ENCODE measurements around the gene FMNL2. TPM values are rescaled to one million over a fixed set of nuclear protein-coding genes. Genes with fewer than 3 reads are reported as not detected.

The FMNL2 gene
- total RNA-seq, 1 experiment from 2014 or later = 46.5 TPM

DNA sequence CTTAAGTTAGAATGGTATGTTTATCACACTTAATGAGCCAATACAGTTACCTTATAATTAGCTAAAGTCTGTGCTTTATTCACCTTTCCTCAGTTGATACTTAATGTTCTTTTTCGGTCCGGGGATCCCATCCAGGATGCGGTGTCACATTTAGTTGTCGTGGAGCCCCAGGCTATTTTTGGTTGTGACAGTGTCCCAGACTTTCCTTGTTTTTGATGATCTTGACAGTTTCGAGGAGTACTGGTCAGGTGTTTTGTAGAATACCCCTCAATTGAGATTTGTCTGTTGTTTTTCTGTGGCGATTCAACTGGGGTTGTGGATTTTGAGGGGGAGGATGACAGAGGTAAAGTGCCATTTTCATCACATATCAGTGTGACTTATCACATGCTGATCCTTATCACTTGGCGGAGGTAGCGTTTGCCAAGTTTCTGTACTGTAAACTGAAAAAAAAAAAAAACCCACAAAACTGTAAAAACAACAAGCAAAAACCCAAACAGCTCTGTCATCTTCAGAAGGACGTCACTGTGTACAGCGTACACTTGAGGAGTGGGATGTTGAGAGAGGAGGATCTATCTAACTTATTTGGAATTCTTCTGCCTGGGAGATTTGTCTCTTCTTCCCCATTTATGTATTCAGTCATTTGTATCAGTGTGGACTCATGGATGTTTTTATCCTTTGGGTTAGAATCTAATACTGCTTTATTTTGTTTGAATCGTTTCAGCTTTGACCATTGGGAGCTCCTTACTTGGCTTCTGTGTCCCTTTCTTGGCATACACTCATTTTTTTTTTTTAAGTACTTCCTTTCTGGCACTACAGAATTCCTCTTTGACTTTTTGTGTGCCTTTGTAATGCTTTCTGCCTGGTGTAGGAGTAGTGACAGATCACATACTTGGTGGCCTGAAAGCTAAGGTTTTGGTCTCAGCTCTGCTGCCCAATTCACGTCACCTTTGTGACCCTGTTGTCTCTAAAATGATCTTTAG lies 68.1 kb downstream of the FMNL2 start:
- Mint-ChIP-seq H3K27me3 (ENCODE audit: unreplicated experiment) (no peaks in the 10 kb centered on the region), H3K36me3 (ENCODE audit: insufficient read depth, unreplicated experiment) (peaks cover 14% of the 10 kb centered on the region), H3K4me1 (ENCODE audit: low read depth, unreplicated experiment) (peaks cover 89% of the 10 kb centered on the region), H3K4me3 (ENCODE audit: low read depth, unreplicated experiment) (peak overlapping the region; percentile 30), H3K27ac (ENCODE audit: unreplicated experiment) (peak overlapping the region; percentile 46), H3K9me3 (ENCODE audit: low read depth, unreplicated experiment) (no peaks in the 10 kb centered on the region)
- no peak for DNase-seq
- BruUV-seq (replicated peaks) = no TSS peak
- intact Hi-C loops (cut with micrococcal nuclease; ENCODE audit: unreplicated experiment) = no loop called here
- TF ChIP-seq, protein P1, sequence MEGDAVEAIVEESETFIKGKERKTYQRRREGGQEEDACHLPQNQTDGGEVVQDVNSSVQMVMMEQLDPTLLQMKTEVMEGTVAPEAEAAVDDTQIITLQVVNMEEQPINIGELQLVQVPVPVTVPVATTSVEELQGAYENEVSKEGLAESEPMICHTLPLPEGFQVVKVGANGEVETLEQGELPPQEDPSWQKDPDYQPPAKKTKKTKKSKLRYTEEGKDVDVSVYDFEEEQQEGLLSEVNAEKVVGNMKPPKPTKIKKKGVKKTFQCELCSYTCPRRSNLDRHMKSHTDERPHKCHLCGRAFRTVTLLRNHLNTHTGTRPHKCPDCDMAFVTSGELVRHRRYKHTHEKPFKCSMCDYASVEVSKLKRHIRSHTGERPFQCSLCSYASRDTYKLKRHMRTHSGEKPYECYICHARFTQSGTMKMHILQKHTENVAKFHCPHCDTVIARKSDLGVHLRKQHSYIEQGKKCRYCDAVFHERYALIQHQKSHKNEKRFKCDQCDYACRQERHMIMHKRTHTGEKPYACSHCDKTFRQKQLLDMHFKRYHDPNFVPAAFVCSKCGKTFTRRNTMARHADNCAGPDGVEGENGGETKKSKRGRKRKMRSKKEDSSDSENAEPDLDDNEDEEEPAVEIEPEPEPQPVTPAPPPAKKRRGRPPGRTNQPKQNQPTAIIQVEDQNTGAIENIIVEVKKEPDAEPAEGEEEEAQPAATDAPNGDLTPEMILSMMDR (IDR thresholded peaks at IDR 0.05; ENCODE audit: unreplicated experiment) = no peak
- CTCF ChIA-PET = interaction anchor here (0.8 to 1.0 kb wide), 2 partner anchors 62 to 82 kb away, joined by 3 to 5 read pairs; no protein-coding TSS in a partner anchor

DNA sequence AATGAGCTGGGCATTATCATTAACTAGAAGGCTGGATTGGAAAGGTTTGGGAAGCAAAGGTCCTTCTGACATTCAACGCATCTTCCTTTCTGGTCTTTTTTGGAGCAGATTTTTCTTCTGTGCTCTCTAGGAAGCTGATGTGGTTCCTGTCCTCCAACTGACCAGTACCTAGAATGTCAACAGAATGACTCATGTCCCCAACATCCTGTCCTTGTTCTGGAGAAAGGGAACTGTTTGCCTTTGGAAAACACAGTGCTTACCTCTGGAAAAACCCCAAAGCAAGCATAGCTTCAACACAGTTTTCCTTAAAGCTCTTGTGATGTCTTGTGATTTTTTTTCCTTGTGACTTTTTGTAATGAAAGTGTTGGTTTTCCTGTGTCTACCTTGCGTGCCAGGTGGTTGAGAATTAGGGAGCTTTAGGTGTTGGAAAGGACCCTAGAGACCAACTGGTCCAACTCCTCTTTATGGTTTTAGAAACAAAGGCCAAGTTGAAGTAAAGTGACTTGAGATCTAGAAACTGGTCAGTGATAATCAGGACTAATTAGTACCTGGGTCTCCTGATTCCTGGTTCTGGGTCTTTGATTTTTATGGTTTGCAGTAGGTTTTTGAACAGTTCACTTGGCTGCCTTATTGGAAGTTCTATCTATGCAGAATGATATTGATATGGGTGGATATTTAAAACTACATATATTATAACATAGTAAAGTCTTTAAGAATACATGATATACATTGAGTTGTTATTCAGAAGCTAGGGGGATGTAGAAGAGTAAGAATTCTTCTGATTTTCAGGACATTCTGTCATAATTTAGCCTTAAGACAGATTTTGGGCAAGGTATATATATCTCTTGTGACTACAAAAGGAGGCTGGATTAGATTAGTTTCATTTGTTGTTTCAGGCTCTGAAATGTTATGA lies 70.5 kb downstream of the FMNL2 start:
- Mint-ChIP-seq H3K27me3 (ENCODE audit: unreplicated experiment) (no peaks in the 10 kb centered on the region), H3K4me3 (ENCODE audit: low read depth, unreplicated experiment) (no peak overlapping the region), H3K4me1 (ENCODE audit: low read depth, unreplicated experiment) (peaks cover 83% of the 10 kb centered on the region), H3K36me3 (ENCODE audit: insufficient read depth, unreplicated experiment) (peaks cover 14% of the 10 kb centered on the region), H3K9me3 (ENCODE audit: low read depth, unreplicated experiment) (no peaks in the 10 kb centered on the region), H3K27ac (ENCODE audit: unreplicated experiment) (peak overlapping the region; percentile 78)
- no peak for DNase-seq
- no TSS peak for BruUV-seq (replicated peaks)
- CTCF ChIA-PET = interaction anchor here (0.8 to 1.7 kb wide), 3 partner anchors 10 to 235 kb away, joined by 3 to 11 read pairs (median 3); no protein-coding TSS in a partner anchor
- intact Hi-C loops (cut with micrococcal nuclease; ENCODE audit: unreplicated experiment) = loop anchor here (5.0 kb wide), 2 partner anchors 68 to 102 kb away; partner anchors contain the start of gene FMNL2
- TF ChIP-seq, protein P1 (IDR thresholded peaks at IDR 0.05; ENCODE audit: unreplicated experiment) = no peak

DNA sequence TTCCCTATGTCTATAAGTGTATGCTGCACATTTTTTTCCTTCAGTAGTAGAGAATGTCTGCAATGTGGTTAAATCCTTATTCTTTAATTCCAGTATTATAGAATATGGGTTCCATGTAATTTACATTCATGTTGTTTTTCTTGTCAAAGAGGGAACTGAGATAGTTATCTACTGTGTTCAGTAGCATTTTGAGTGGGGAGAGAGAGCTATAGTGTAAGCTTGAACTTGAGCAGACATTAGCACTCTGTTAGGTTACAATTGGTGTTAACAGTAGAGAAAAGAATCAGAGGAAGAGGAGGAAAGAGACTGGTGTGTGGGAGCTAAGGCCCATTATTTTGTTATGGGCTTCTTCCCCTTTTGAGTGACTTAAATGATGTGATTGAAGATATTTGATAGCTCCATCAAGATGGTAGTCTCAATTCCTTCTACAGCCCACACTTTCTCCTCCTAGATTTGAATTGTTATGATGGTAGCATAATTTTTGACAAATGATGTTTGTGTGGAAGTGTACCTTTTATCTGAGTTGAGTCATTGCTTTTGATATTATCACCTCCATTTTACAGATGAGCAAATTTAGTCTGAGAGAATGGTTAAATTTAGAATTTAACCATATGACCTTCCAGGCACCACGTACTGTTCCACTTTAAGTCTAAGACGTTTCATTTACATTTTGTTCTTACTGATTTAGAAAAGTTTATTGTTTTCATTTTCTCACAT lies 71.3 kb downstream of the FMNL2 start:
- Mint-ChIP-seq H3K4me3 (ENCODE audit: low read depth, unreplicated experiment) (peak overlapping the region; percentile 68), H3K27me3 (ENCODE audit: unreplicated experiment) (no peaks in the 10 kb centered on the region), H3K4me1 (ENCODE audit: low read depth, unreplicated experiment) (peaks cover 81% of the 10 kb centered on the region), H3K27ac (ENCODE audit: unreplicated experiment) (peak overlapping the region; percentile 78), H3K36me3 (ENCODE audit: insufficient read depth, unreplicated experiment) (peaks cover 14% of the 10 kb centered on the region), H3K9me3 (ENCODE audit: low read depth, unreplicated experiment) (no peaks in the 10 kb centered on the region)
- TF ChIP-seq, protein P1 (IDR thresholded peaks at IDR 0.05; ENCODE audit: unreplicated experiment) = no peak
- BruUV-seq (replicated peaks) = no TSS peak
- CTCF ChIA-PET = interaction anchor here (0.5 to 1.7 kb wide), 5 partner anchors 9 to 163 kb away, joined by 3 to 11 read pairs (median 3); no protein-coding TSS in a partner anchor
- intact Hi-C loops (cut with micrococcal nuclease; ENCODE audit: unreplicated experiment) = loop anchor here (5.0 kb wide), 2 partner anchors 69 to 101 kb away; partner anchors contain the start of gene FMNL2
- no peak for DNase-seq

All from Calu3 (cell line).